ENCODE results near the gene MYH7B.
A peak's percentile ranks its signal among the peaks of the same experiment; 100 is the strongest.

The MYH7B gene

GRCh38 chr20:34955231-34956040 is at the start of gene MYH7B, which contains the start of gene GSS:
MYH7B (plus strand) TSS chr20:34955868; CDS start chr20:34978006, 22,138 bp downstream.
GSS (minus strand) TSS chr20:34955806; CDS start chr20:34951852, 3,954 bp downstream.
- peak; percentile 90 to 93 for ATAC-seq

DNA sequence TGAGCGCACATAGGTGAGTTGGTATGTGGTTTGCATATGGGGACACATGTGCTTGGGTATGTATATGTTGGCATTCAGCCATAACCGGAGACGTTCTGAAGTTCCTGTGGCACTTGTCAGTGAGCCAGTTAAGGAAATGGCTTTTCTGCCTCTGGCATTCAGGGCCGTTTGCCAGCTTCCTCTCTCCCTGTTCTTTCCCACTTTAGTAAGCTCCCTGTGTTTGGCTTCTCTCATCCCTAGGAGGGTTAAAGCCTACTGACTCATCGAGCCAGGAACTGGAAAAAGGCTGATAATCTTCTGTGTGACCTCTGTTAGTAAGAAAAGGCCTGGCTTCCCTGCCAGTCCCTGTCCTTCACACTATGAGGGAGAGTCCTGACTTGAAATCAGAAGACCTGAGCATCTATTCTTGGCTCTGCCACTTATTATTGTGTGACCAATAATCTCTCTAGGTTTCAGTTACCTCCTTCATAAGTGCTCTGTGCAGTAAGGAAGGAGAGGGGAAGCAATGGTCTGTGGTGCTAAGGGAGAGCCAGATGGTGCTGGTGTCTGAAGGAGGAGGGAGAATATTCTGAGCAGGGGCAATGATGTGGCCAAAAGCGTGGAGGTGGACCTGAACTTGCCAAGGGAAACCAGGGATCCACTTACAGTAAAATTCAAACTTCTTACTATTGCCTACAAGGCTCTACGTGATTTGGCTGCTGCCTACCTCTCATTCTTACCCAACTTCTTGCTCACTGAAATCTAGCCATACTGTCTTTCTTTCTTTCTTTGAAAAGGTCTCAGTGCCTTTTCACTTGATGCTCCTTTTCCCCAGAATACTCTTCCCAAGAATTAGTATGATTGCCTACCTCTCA is 47.8 kb upstream of the MYH7B start:
- ATAC-seq: no peak

- no peak for ATAC-seq
These were observed 40.5 kb upstream of the MYH7B start for GRCh38 chr20:34915131-34915530.

GRCh38 chr20:34915749-34916455 is 39.8 kb upstream of the MYH7B start:
- ATAC-seq: no peak

DNA sequence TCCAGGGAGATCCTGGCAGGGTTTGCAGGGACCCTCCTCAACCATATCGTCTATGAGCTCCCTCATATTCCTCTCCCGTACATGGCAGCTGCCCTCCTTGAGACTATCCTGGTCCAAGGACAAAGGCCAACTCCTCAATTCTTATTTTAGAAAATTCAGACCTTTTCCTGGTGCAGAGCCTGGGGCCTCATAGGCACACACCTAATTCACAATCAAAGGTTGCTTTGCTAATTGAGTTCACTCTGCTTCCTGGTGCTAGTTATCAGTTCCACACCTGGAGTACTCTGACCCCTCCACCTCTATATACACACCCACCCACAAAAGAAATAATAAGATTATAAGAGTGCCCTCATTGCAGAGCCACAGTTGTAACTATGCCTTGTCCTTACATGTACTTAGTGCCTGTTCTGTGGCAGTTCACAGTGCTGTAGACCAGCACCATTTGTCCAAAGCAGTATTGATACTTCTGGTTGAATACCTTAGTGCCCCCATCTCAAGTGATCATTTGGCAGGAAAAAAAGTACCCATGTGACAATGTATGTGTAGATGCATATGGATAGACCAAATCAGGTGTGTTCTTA is 38.8 kb upstream of the MYH7B start:
- no peak for ATAC-seq

- no peak for ATAC-seq
These were observed 35.6 kb upstream of the MYH7B start for GRCh38 chr20:34920055-34920454.

- no peak for ATAC-seq
These were observed 34.2 kb upstream of the MYH7B start for GRCh38 chr20:34921436-34921835.

GRCh38 chr20:34922654-34923381 is 32.9 kb upstream of the MYH7B start:
- ATAC-seq: no peak

- ATAC-seq: no peak
These were observed 32.3 kb upstream of the MYH7B start for GRCh38 chr20:34923414-34923813.

GRCh38 chr20:34925341-34925740 is 30.3 kb upstream of the MYH7B start:
- no peak for ATAC-seq

- ATAC-seq: no peak
These were observed 29.7 kb upstream of the MYH7B start for GRCh38 chr20:34925981-34926380.

DNA sequence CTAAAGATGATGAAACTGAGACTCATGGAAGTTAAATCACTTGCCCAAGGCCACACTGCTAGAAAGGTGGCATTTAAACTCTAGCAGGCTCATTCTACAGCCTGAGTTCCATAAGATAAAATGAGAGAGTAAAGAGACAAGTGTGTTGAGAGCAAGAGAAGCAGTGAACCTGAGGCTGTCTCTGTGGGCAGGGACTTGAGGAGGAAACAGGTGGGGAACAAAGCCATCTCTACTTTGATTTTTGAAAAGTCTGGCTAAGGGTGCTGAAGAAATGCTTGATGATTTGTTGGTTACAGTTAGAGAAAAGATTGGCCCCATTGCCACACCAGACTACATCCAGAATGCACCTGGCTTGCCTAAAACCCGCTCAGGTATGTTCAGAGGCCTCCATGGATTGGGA is 29.1 kb upstream of the MYH7B start:
- no peak for ATAC-seq

DNA sequence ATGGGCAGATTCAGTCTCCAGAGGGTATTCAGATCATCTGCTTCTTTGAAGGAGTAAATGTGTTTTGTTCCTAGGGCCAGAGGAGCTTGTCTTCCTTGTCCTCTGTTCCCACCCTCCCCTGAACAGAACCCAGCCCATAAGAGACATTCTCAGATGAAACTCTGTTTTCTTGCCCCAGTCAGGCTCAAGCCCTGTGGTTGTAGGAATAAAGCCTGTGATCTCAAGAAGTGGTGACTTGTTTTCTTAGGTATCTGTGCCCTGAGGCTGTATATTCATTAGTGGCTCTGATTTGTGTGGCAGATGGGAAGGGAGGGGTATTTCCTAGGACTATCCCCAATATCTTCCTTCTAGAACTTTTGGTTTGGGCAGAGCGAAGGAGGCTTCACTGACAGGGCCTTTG is 27.9 kb upstream of the MYH7B start:
- ATAC-seq: no peak

DNA sequence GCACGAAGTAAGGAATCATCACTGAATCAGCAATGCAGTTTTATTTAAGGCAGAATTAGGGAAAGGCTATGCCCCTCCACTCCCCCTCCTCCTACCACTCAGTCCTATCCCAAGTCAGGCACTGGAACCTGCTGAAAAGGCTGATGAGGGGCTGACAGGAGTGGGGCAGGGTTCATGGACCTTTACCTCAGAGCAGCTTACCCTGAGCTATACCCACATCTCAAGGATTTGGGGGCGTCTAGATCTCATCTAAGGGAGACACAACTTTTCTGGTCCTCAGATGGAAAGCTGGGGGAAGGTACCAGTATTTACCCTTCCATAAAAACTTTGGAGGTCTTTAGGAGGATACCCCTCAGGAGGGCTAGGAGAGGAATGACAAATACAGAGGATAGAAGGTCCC is 27.3 kb upstream of the MYH7B start:
- ATAC-seq: no peak

DNA sequence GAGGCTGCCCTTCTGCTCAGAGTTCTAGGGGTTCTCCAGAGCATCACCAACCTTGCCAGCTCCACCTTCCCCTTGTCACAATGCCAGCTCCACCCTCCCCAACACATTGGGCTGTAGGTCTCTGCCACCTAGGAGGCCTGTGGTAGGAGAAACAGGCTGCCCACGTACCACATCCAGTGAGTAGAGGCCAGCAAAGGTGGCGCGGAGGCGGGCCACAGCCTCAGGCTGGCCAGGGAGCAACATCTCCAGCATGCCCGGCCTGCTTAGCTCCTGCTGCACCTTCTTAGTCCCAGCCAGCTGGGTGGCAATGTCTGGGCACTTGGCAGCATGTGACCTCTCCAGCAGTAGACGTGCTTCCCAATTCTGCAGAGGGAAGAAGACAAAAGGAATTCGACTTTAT is 23.9 kb upstream of the MYH7B start:
- ATAC-seq: no peak

DNA sequence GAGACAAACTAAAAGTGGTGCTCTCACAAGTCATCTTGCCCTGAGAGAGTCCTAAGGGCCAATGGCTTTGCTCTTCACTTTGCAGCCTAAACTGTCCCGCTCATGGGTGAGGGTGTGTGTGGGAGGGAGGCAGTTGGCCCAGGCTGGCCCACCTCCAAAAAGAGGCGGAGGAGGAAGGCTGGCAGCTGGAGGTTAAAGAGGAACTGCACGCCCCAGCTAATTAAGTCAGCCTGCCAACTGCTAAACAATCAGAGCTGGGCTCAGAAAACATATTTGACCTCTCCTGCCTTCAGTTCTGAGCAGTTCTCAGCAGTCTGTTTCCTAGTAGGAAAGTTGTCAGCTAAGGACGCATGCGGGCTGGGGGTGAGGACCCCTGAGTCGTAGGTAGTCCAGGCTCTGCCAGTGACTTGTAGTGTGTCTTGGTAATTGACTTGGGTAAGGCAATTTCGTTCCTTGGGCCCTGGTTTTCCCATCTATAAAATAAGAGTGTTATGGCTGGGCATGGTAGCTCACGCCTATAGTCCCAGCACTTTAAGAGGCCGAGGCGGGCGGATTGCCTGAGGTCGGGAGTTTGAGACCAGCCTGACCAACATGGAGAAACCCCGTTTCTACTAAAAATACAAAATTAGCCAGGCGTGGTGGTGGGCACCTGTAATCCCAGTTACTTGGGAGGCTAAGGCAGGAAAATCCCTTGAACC is 17.1 kb upstream of the MYH7B start:
- no peak for ATAC-seq

- no peak for ATAC-seq
These were observed 15.6 kb upstream of the MYH7B start for GRCh38 chr20:34940081-34940481.

- ATAC-seq: peak in 1 of 2 donors; percentile 17
These were observed 14.4 kb upstream of the MYH7B start for GRCh38 chr20:34941226-34941625.

GRCh38 chr20:34942301-34942700 is 13.4 kb upstream of the MYH7B start:
- no peak for ATAC-seq

GRCh38 chr20:34943808-34944567 is 11.7 kb upstream of the MYH7B start:
- no peak for ATAC-seq

All from activated CD4-positive, CD25-positive, alpha-beta regulatory T cell treated with anti-CD3 and anti-CD28 coated beads, Interleukin-2, amount 50 U/mL, for 24 hours (primary cell).